NB4 (cell line): Measurements from ENCODE around the gene ABLIM2.

Experiments
- POLR2A ChIP-seq: IDR thresholded peaks from 2 replicates; pipeline ENCODE4 v1.6.1; 2011; ENCODE audit warnings: mild to moderate bottlenecking; ENCODE audit not compliant: insufficient read length; ENCODE audit errors: extremely low read depth
- TF ChIP-seq, protein P1 (sequence below): IDR thresholded peaks from one replicate; pipeline ENCODE4 v1.5.1; 2012; ENCODE audit warnings: low read depth, low read length

DNA sequence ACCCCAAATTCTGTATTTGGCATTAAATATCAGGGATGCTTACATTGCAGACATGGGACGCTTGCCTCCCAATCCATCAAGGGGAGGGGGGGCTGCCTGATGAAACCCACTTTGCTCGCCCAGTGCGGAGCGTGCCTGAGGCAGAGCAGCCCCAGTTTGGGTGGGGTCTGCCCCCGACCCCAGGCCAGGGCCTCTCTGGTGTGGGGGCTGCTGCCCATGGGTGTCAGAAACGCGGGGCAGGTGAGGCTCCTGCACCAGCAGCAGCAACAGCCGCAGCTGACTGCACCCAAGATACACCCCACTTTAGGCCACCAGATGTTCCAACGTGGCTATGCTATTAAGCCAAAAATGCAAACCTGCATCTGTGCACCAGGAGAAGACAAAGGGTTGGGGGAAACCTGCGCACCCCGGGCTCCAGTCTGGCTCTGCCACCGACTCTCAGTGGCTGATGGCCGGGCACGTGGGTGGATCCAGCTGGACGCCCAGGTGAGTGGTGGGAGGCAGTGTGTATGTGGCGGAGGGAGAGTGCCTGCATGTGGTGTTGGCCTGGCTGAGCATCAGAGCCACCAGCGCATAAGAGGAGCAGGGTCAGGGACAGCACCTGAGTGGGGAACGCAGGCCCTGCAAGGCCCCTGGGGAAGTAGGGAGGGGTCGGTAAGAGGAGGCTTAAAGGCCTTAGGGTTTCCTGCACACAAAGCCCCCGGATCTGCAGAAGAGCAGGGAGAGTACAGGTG is 86.2 kb downstream of the ABLIM2 start:
- TF ChIP-seq POLR2A = no peak
- TF ChIP-seq, protein P1, sequence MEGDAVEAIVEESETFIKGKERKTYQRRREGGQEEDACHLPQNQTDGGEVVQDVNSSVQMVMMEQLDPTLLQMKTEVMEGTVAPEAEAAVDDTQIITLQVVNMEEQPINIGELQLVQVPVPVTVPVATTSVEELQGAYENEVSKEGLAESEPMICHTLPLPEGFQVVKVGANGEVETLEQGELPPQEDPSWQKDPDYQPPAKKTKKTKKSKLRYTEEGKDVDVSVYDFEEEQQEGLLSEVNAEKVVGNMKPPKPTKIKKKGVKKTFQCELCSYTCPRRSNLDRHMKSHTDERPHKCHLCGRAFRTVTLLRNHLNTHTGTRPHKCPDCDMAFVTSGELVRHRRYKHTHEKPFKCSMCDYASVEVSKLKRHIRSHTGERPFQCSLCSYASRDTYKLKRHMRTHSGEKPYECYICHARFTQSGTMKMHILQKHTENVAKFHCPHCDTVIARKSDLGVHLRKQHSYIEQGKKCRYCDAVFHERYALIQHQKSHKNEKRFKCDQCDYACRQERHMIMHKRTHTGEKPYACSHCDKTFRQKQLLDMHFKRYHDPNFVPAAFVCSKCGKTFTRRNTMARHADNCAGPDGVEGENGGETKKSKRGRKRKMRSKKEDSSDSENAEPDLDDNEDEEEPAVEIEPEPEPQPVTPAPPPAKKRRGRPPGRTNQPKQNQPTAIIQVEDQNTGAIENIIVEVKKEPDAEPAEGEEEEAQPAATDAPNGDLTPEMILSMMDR = no peak
